SK-N-MC (cell line): ENCODE measurements around the gene ZFHX2.

Experiments used
- DNase-seq: peaks from one replicate; pipeline ENCODE4 v3.0.0-alpha.2; 2011; ENCODE audit warnings: low read depth, low spot score
- H3K27ac ChIP-seq: fragments of 200-600 bp; sonication (generic); 2 replicates; pipeline ENCODE4 v1.5.1; 2016; ENCODE audit warnings: mixed run types
- H3K36me3 ChIP-seq: fragments of 200-600 bp; sonication (generic); 2 replicates; pipeline ENCODE4 v1.6.1; 2017; ENCODE audit warnings: antibody characterized with exemption, low read length, mixed read lengths; ENCODE audit not compliant: insufficient read depth
- H3K4me3 ChIP-seq: fragments of 200-600 bp; sonication (generic); 2 replicates; pipeline ENCODE4 v1.5.1; 2016
- H3K9ac ChIP-seq: fragments of 200-600 bp; sonication (generic); 2 replicates; pipeline ENCODE4 v1.8.0; 2017; ENCODE audit warnings: mixed run types, mixed read lengths; ENCODE audit not compliant: insufficient read length
- H3K9me3 ChIP-seq: fragments of 200-600 bp; sonication (generic); 2 replicates; pipeline ENCODE4 v1.6.1; 2017; ENCODE audit warnings: low read depth, mild to moderate bottlenecking, antibody characterized with exemption, low read length, moderate library complexity, mixed read lengths
- EZH2 ChIP-seq: fragments of 200-600 bp; sonication (generic); IDR thresholded peaks from one replicate; pipeline ENCODE4 v1.6.1; 2017; ENCODE audit warnings: antibody characterized with exemption
- FOXP2 ChIP-seq: optimal IDR thresholded peaks from 2 replicates; pipeline ENCODE3; 2011; ENCODE audit warnings: mild to moderate bottlenecking, moderate library complexity; ENCODE audit not compliant: insufficient read depth; ENCODE audit errors: extremely low read length, control extremely low read depth
- POLR2AphosphoS5 ChIP-seq: IDR thresholded peaks from 2 replicates; pipeline ENCODE4 v1.6.1; 2012; ENCODE audit warnings: mild to moderate bottlenecking, low read depth, low read length, borderline replicate concordance

Gene ZFHX2

GRCh38 chr14:23483236-23483854 is 68.2 kb downstream of the ZFHX2 start:
- Histone ChIP-seq H3K36me3 (peaks cover 24% of the 10 kb centered on the region), H3K9me3 (no peaks in the 10 kb centered on the region), H3K4me3 (no peak overlapping the region), H3K27ac (no peak overlapping the region), H3K9ac (no peak overlapping the region)
- TF ChIP-seq EZH2 (no peak), POLR2AphosphoS5 (no peak), FOXP2 (no peak)
- no peak for DNase-seq

- no peak for DNase-seq
- H3K9me3 ChIP-seq, result no peaks in the 10 kb centered on the region
- no peak overlapping the region for H3K27ac ChIP-seq
- peaks cover 28% of the 10 kb centered on the region for H3K36me3 ChIP-seq
- H3K4me3 ChIP-seq, result no peak overlapping the region
- TF ChIP-seq FOXP2 (no peak), EZH2 (no peak), POLR2AphosphoS5 (no peak)
- no peak overlapping the region for H3K9ac ChIP-seq
These were observed 68.8 kb downstream of the ZFHX2 start for GRCh38 chr14:23482823-23483148.

- no peak overlapping the region for H3K27ac ChIP-seq
- H3K9ac ChIP-seq, result no peak overlapping the region
- no peak for DNase-seq
- H3K9me3 ChIP-seq, result no peaks in the 10 kb centered on the region
- no peak for TF ChIP-seq POLR2AphosphoS5
- TF ChIP-seq EZH2, result no peak
- no peak for TF ChIP-seq FOXP2
- peaks cover 34% of the 10 kb centered on the region for H3K36me3 ChIP-seq
- no peak overlapping the region for H3K4me3 ChIP-seq
These were observed 69.4 kb downstream of the ZFHX2 start for GRCh38 chr14:23481979-23482822.

GRCh38 chr14:23481362-23481970 is 70.1 kb downstream of the ZFHX2 start:
- DNase-seq, result no peak
- no peak for TF ChIP-seq FOXP2
- TF ChIP-seq POLR2AphosphoS5, result no peak
- TF ChIP-seq EZH2, result no peak
- H3K9me3 ChIP-seq, result no peaks in the 10 kb centered on the region
- no peak overlapping the region for H3K9ac ChIP-seq
- no peak overlapping the region for H3K27ac ChIP-seq
- no peak overlapping the region for H3K4me3 ChIP-seq
- peaks cover 42% of the 10 kb centered on the region for H3K36me3 ChIP-seq

GRCh38 chr14:23478109-23478759 is 73.3 kb downstream of the ZFHX2 start:
- TF ChIP-seq EZH2 (no peak), POLR2AphosphoS5 (no peak), FOXP2 (no peak)
- Histone ChIP-seq H3K9me3 (no peaks in the 10 kb centered on the region), H3K9ac (no peak overlapping the region), H3K27ac (peak overlapping the region; percentile 27; the same call in 1 of the 2 replicates), H3K4me3 (no peak overlapping the region), H3K36me3 (peaks cover 68% of the 10 kb centered on the region)
- DNase-seq, result peak; percentile 45

GRCh38 chr14:23470947-23471346 is 80.6 kb downstream of the ZFHX2 start:
- H3K9me3 ChIP-seq, result peaks cover 7% of the 10 kb centered on the region; the same call in 1 of the 2 replicates
- peaks cover 52% of the 10 kb centered on the region for H3K36me3 ChIP-seq
- H3K9ac ChIP-seq, result no peak overlapping the region
- H3K4me3 ChIP-seq, result no peak overlapping the region
- DNase-seq, result no peak
- no peak for TF ChIP-seq POLR2AphosphoS5
- TF ChIP-seq EZH2, result no peak
- TF ChIP-seq FOXP2, result no peak
- H3K27ac ChIP-seq, result no peak overlapping the region
